Mucosa of gallbladder (tissue), 1 donor: ENCODE data around the gene LDAF1. TPM values are rescaled to one million over a fixed set of nuclear protein-coding genes. Genes with fewer than 3 reads are reported as not detected.
"Not testable (repeated sequence)": the region's sequence is repeated elsewhere in the genome, so short reads cannot be mapped to it uniquely, and the experiment has no call there.

ENCODE experiments used
- DNase-seq: peaks from one replicate; pipeline ENCODE4 v3.0.0-alpha.2; 2020; ENCODE audit warnings: low spot score
- total RNA-seq: library from RNA; stranded (reverse); gene quantifications from one replicate; pipeline ENCODE4 v1.2.1, GENCODE V29; 2021
- donor health status: DM: no; HTN: no; CAD: no.

Gene LDAF1
- total RNA-seq, 1 donor from 2014 or later, result 61.5 TPM

GRCh38 chr16:21195330-21195729 is 36.9 kb downstream of the LDAF1 start:
- not testable (repeated sequence) for DNase-seq

GRCh38 chr16:21197112-21197511 is 38.6 kb downstream of the LDAF1 start:
- no peak for DNase-seq

GRCh38 chr16:21197621-21198020 is 39.1 kb downstream of the LDAF1 start:
- DNase-seq, result no peak

- peak; percentile 20 for DNase-seq
Observed at GRCh38 chr16:21199607-21200218, 41.2 kb downstream of the LDAF1 start.

- no peak for DNase-seq
Observed at GRCh38 chr16:21203155-21203797, 44.8 kb downstream of the LDAF1 start.

GRCh38 chr16:21205303-21205702 is 46.8 kb downstream of the LDAF1 start:
- no peak for DNase-seq

GRCh38 chr16:21206550-21206949 is 48.1 kb downstream of the LDAF1 start:
- DNase-seq, result no peak

GRCh38 chr16:21208446-21209230 is 50.2 kb downstream of the LDAF1 start:
- DNase-seq, result no peak

GRCh38 chr16:21211486-21211885 is 53.0 kb downstream of the LDAF1 start, which contains the start of gene ZP2:
ZP2 (minus strand) TSS chr16:21211574; CDS start chr16:21211547, 27 bp downstream.
- no peak for DNase-seq

- DNase-seq, result no peak
Observed at GRCh38 chr16:21214086-21214485, 55.6 kb downstream of the LDAF1 start.

- no peak for DNase-seq
Observed at GRCh38 chr16:21217121-21217520, 58.6 kb downstream of the LDAF1 start.

- DNase-seq, result no peak
Observed at GRCh38 chr16:21218153-21218552, 59.7 kb downstream of the LDAF1 start.

- no peak for DNase-seq
Observed at GRCh38 chr16:21219551-21219950, 61.1 kb downstream of the LDAF1 start.

- DNase-seq, result no peak
Observed at GRCh38 chr16:21222495-21223337, 64.2 kb downstream of the LDAF1 start.

- no peak for DNase-seq
Observed at GRCh38 chr16:21223787-21224186, 65.3 kb downstream of the LDAF1 start.

GRCh38 chr16:21224800-21225199 is 66.3 kb downstream of the LDAF1 start:
- DNase-seq, result no peak

GRCh38 chr16:21226749-21227148 is 68.3 kb downstream of the LDAF1 start:
- DNase-seq, result no peak

- no peak for DNase-seq
Observed at GRCh38 chr16:21227866-21228265, 69.4 kb downstream of the LDAF1 start.

- DNase-seq, result no peak
Observed at GRCh38 chr16:21228361-21228872, 69.9 kb downstream of the LDAF1 start.
